HTR-8/SVneo (cell line): ENCODE results near the gene BRSK2.

ENCODE experiments used
- DNase-seq: peaks from one replicate; pipeline ENCODE4 v3.0.0; 2011; ENCODE audit warnings: low spot score, mixed read lengths; ENCODE audit not compliant: insufficient read length
- FAIRE-seq: peaks from 2 replicates; lab custom pipeline; 2011; peaks lifted over from hg19 to GRCh38; lab: Jason Lieb, UNC

Gene BRSK2

GRCh38 chr11:1393038-1393710 lies 3.4 kb downstream of the BRSK2 start:
- no peak for FAIRE-seq
- no peak for DNase-seq

GRCh38 chr11:1394936-1395772 lies 5.4 kb downstream of the BRSK2 start:
- FAIRE-seq, result no peak
- DNase-seq, result no peak

GRCh38 chr11:1395773-1396374 lies 6.1 kb downstream of the BRSK2 start:
- FAIRE-seq (no peak), DNase-seq (no peak)

GRCh38 chr11:1396375-1396841 lies 6.7 kb downstream of the BRSK2 start:
- FAIRE-seq (no peak), DNase-seq (no peak)

GRCh38 chr11:1397146-1397861 lies 7.6 kb downstream of the BRSK2 start:
- DNase-seq, result no peak
- no peak for FAIRE-seq

- DNase-seq (no peak), FAIRE-seq (no peak)
Measured at GRCh38 chr11:1397862-1398527, 8.3 kb downstream of the BRSK2 start.

- no peak for FAIRE-seq
- no peak for DNase-seq
Measured at GRCh38 chr11:1398528-1399235, 8.9 kb downstream of the BRSK2 start.

- FAIRE-seq (no peak), DNase-seq (no peak)
Measured at GRCh38 chr11:1399386-1400316, 9.9 kb downstream of the BRSK2 start.

GRCh38 chr11:1400317-1401170 lies 10.8 kb downstream of the BRSK2 start:
- DNase-seq (no peak), FAIRE-seq (no peak)

- DNase-seq (no peak), FAIRE-seq (no peak)
Measured at GRCh38 chr11:1401171-1401445, 11.4 kb downstream of the BRSK2 start.

- DNase-seq (no peak), FAIRE-seq (no peak)
Measured at GRCh38 chr11:1401656-1402221, 12.0 kb downstream of the BRSK2 start.

GRCh38 chr11:1402355-1403077 lies 12.8 kb downstream of the BRSK2 start:
- no peak for FAIRE-seq
- no peak for DNase-seq

- FAIRE-seq (no peak), DNase-seq (no peak)
Measured at GRCh38 chr11:1403078-1403620, 13.4 kb downstream of the BRSK2 start.

- DNase-seq (no peak), FAIRE-seq (no peak)
Measured at GRCh38 chr11:1403721-1404460, 14.2 kb downstream of the BRSK2 start.

- no peak for FAIRE-seq
- no peak for DNase-seq
Measured at GRCh38 chr11:1404461-1405185, 14.9 kb downstream of the BRSK2 start.
